Measurements from ENCODE around the gene SSBP3.

The SSBP3 gene

DNA sequence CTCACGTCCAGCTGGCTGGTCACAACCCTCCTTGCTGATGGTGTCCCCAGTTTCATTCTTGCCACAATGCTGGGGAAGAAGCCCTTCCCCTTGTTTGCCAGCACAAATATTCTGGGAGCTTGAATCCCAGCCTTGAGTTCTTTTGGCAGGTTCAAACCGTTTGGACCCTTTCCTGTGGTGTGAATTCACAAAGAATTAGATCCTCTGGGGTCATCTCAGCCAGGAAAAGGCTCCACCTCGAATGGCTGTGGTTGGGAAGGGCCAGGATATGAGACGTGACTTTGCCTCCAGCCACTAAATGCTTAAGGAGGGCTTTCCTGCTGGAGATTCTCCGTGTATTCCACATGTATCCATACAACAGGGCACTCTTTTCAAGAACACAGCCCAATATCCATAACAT lies 139.3 kb downstream of the SSBP3 start:
- no peak for DNase-seq (ENCODE audit: low spot score)

- no peak for DNase-seq (ENCODE audit: low spot score)
These were observed 140.0 kb downstream of the SSBP3 start for GRCh38 chr1:54266195-54266594.

DNA sequence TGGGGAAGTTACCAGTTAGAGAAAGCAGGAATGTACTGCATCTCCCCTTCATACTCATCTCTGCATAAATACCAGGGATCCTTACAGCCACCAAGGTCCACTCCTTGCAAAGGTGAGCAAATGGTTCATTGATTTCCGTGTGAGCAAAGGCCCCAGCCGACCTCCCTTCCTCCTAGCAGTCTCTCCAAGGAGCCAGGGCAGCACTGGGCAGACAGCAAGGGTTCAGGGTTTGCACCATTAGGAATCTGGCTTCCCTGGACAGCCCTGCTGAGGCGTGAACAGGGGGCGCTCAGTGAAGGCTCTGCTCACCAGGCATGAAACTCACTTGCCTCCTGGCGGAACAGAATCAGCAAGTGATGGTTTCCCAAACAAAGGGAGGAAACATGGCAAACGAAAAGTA lies 140.5 kb downstream of the SSBP3 start:
- DNase-seq (ENCODE audit: low spot score) = no peak

- DNase-seq (ENCODE audit: low spot score) = no peak
These were observed 141.1 kb downstream of the SSBP3 start for GRCh38 chr1:54265126-54265525.

GRCh38 chr1:54263601-54264226 lies 142.5 kb downstream of the SSBP3 start:
- no peak for DNase-seq (ENCODE audit: low spot score)

- DNase-seq (ENCODE audit: low spot score) = no peak
These were observed 143.9 kb downstream of the SSBP3 start for GRCh38 chr1:54262244-54262643.

DNA sequence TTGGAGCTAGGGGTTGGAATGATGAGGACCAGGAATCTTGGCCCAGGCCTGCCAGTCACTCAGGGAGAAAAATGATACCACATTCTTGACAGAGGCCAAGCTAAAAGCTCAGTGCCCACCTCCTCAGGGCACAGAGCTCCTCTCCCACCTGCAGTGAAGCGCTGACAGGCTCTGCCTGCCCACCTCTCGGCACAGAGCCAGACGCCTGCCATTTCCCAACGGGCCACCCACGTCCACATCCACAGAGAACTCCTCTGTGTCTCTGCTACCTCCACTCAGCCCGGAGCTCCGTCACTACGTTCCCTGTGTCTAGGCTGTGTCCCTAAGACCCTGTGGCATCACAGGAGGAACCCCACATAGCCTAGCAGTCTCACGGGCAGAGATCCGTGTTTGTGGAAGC lies 145.4 kb downstream of the SSBP3 start:
- DNase-seq (ENCODE audit: low spot score) = no peak

DNA sequence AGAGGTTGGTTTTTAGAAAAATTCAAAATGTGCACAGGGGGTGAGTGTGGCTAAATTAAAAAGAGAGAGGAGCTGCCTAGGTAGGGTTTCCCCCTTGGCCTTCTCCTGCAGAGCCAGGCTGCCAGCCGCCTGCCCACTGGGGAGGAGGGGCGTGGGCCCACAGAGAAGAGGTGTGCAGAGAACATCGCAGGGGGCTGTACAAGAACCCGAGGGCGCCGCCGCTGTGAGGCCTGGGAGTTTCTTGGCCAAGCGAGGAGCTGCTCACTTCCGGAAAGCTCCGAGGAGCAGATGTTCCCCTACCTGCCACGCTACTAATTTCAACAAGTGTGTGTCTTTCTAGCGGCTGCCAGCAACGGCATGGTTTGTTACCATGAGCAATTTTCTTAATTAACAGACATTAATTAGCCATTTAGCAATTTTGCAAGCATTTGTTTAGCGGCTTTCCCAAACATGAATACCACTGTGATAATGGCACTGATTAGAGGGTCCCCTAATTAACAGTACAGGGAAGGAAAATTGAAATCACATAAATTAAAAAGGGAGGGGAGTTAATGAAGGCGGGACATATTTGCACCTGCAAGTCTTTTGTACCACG lies 146.6 kb downstream of the SSBP3 start:
- DNase-seq (ENCODE audit: low spot score) = no peak

GRCh38 chr1:54257876-54258275 lies 148.3 kb downstream of the SSBP3 start:
- no peak for DNase-seq (ENCODE audit: low spot score)

DNA sequence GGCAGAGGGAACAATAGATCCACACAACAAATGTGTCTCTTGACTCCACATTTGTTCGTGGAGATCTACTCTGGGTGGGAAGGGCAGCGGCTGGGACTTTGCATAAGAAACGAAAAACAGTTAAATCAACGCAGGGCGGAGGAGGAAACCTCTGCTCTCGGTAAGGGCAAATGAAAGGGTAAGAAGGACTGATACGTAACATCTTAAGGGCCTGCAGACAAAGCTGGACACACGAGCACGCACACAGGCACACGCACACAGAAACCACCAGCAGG lies 148.9 kb downstream of the SSBP3 start:
- DNase-seq (ENCODE audit: low spot score) = no peak

- DNase-seq (ENCODE audit: low spot score) = no peak
These were observed 149.5 kb downstream of the SSBP3 start for GRCh38 chr1:54256522-54257345.

DNA sequence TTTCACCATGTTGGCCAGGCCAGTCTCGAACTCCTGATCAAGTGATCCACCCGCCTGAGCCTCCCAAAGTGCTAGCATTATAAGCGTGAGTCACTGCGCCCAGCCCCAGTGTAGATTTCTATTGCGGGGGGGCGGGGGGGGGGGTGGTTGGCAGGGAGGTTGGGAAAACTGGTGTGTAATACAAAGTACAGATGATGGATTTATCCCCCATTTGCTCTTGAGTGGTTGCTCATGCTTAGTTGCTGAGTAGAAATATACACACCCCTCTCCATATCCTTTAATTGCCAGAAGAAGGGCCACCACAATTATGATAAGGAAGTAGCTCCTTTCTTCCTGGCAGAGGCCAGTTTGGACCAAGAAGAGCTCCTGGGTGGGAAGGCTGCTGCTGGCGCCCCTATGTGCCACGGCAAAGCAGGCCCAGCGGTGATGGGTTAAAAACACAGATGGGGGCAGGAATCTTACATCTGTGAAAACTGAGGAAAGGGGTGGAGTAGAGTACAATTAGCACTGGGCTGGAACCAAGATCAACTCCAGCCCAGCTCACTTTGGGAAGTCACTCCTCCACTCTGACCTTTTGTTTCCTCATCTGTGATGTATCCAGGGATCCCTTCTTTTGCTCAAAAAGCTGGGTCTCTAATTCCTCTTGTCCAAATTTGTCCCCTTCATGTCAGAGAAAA lies 151.0 kb downstream of the SSBP3 start:
- DNase-seq (ENCODE audit: low spot score) = no peak

DNA sequence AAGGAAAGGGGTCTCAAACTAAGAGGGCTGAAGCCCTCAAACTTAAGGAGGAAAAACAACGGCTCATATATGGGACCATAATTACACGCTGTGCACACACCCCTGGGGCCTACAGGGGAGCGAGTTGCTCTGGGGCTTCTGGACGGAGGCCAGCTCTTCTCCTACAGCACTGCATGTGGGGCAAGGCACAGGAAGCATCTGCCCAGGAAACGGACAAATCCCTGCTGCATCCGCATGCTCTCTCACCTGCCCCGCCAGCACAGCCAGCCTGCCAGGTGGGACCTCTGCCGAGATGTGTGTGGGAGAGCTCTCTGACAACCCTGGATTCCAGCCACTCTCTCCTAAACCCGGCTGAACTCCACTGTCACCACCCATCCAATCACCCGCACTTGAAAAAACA lies 152.1 kb downstream of the SSBP3 start:
- no peak for DNase-seq (ENCODE audit: low spot score)

- DNase-seq (ENCODE audit: low spot score) = peak; percentile 99
These were observed 152.7 kb downstream of the SSBP3 start for GRCh38 chr1:54253480-54253879.

GRCh38 chr1:54252371-54252936 lies 153.7 kb downstream of the SSBP3 start:
- no peak for DNase-seq (ENCODE audit: low spot score)

DNA sequence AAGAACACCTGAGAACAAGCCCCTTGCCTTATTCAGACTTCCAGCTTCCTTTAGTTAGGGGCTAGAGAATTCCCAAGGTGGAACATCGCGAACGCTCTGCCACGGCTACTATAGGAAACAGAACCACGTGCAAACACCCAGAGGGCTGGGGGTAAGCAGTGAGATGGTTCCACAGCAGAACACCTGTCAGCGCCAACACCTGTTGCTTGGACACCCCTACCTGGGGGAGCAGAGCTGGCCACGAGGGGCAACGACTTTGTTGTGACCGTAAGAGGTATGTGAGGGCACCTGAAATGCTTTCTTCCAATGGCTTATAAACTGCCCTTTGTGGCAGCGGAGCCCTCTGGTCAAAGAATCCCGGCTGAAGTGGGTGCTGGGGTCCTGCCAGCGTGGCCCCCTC lies 155.5 kb downstream of the SSBP3 start:
- DNase-seq (ENCODE audit: low spot score) = no peak

GRCh38 chr1:54249819-54250435 lies 156.3 kb downstream of the SSBP3 start:
- DNase-seq (ENCODE audit: low spot score) = peak; percentile 89

- no peak for DNase-seq (ENCODE audit: low spot score)
These were observed 157.2 kb downstream of the SSBP3 start for GRCh38 chr1:54248966-54249365.

- DNase-seq (ENCODE audit: low spot score) = no peak
These were observed 158.2 kb downstream of the SSBP3 start for GRCh38 chr1:54247863-54248515.

DNA sequence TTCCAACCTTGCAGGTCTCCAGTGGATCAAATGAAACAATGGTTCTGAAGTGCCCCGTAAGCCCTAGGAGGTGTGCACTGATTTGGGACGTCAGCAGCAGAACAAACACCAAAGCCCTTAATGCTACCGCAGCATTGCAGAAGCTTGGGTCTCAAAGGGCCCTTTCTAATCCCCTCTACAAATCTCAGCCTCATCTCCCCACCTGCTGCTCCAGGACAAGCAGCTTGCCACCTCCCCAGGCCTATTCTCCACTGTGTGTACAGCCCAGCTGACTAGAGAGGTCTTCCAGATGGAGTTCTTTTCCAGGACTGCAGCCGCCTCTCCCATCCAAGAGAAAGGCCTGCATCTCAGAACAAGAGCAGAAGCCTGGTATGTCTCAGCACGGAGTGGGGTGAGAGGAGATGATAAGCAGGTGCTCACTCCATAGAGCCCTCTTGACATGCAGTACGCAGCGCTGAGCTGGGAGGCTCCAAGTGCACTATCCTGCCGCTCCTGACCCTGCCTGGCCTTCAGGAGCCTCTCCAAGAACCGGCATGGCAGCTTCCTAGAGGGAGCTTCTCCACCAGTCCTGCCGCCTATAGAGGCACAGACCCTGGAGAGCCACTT lies 160.0 kb downstream of the SSBP3 start:
- no peak for DNase-seq (ENCODE audit: low spot score)

DNA sequence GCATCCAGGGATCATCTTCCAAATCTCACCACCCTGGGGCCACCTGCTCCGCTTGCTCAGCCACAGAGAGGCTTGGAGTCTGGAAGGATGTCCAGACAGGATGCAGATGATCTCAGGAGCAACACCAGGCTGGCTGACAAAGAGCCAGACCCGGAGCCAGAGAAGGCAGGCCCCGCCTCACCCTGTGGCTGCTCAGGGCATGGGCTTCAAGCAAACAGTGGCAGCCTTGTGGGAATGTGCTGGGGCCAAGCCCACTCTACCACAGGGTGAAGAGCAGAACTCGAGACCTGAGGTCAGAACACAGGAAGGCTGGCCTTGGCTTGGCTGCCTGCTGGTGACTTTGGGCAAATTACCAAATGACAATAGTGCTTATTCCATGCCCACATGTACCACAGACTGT lies 160.7 kb downstream of the SSBP3 start:
- no peak for DNase-seq (ENCODE audit: low spot score)

Data from hepatic stellate cell (primary cell).